ENCODE measurements around the gene TXNRD2. TPM values are rescaled to one million over a fixed set of nuclear protein-coding genes. Genes with fewer than 3 reads are reported as not detected.

Gene TXNRD2
- total and polyA plus RNA-seq, 2 donors (not counting 1 experiment from before 2014, with no cell fraction given), result 24.8 to 36.2 TPM

- Histone ChIP-seq H3K4me1 (ENCODE audit: control insufficient read depth in 2 of 2, insufficient read depth in 2 of 2, low read length in 2 of 2) (no peaks in the 10 kb centered on the region), H3K79me2 (ENCODE audit: control insufficient read depth, insufficient read depth, low read length) (peaks cover 11% of the 10 kb centered on the region), H4K20me1 (ENCODE audit: control insufficient read depth, insufficient read depth, low read length, poor library complexity, severe bottlenecking) (peaks cover 24% of the 10 kb centered on the region), H3K9me3 (ENCODE audit: control extremely low read depth in 1 of 3, control insufficient read depth in 2 of 3, insufficient read depth in 1 of 3, low read length in 2 of 3) (peaks cover 0 to 3% (median 0%) of the 10 kb centered on the region in 3 donors), H2AFZ (ENCODE audit: insufficient read depth, low read depth, low read length, poor library complexity, severe bottlenecking) (no peak overlapping the region), H3K9ac (ENCODE audit: low read length) (no peak overlapping the region), H3K4me3 (ENCODE audit: control extremely low read depth in 1 of 5, extremely low read depth in 1 of 5, insufficient read depth in 1 of 5, low read depth in 2 of 5, low read length in 4 of 5) (no peak overlapping the region), H3K4me2 (replicated peaks; ENCODE audit: low read depth, low read length, poor library complexity, severe bottlenecking) (no peak overlapping the region), H3K36me3 (replicated peaks in 1 of 2; ENCODE audit: control extremely low read depth in 1 of 2, control insufficient read depth in 1 of 2, extremely low read depth in 1 of 2, insufficient read depth in 2 of 2, low read length in 1 of 2) (peaks cover 0 to 29% of the 10 kb centered on the region in 2 experiments), H3K27me3 (replicated peaks in 1 of 4; ENCODE audit: control extremely low read depth in 1 of 4, control insufficient read depth in 3 of 4, insufficient read depth in 4 of 4, low read length in 3 of 4) (no peaks in the 10 kb centered on the region), H3K27ac (ENCODE audit: low read length in 2 of 2) (no peak overlapping the region)
- ATAC-seq (ENCODE audit: low read depth), result no peak
- TF ChIP-seq CTCF (IDR thresholded peaks at IDR 0.05) (no peak), EZH2 (IDR thresholded peaks at IDR 0.05; ENCODE audit: borderline replicate concordance, insufficient read depth, low read depth, low read length, poor library complexity, severe bottlenecking) (no peak)
- no peak for DNase-seq
- CTCF ChIA-PET, result interaction anchor here (1.2 kb wide), 1 partner anchor 49 kb away, joined by 3 read pairs; no protein-coding TSS in a partner anchor
- Mint-ChIP-seq H3K9me3 (ENCODE audit: insufficient read depth) (no peaks in the 10 kb centered on the region), H3K4me1 (peaks cover 9% of the 10 kb centered on the region), H3K27me3 (no peaks in the 10 kb centered on the region), H3K4me3 (no peak overlapping the region), H3K27ac (no peak overlapping the region)
- WGBS (ENCODE audit: insufficient coverage), result 96% methylated on average over 12 of the region's 12 CpGs
- intact Hi-C loops (cut with micrococcal nuclease), result no loop called here
- POLR2A ChIA-PET, result no interaction called here
These were observed 22.4 kb upstream of the TXNRD2 start for GRCh38 chr22:19963863-19964642.
